GM23248 (cell line): Measurements from ENCODE around the gene SEC14L5. TPM values are rescaled to one million over a fixed set of nuclear protein-coding genes. Genes with fewer than 3 reads are reported as not detected.

Source experiments
- DNase-seq: peaks from one replicate; pipeline ENCODE4 v3.0.0-alpha.2; 2015
- H2AFZ ChIP-seq: fragments of 200-600 bp; sonication (generic); 2 replicates; pipeline ENCODE4 v1.6.1; 2016; ENCODE audit warnings: antibody characterized with exemption
- H3F3A ChIP-seq: fragments of 200-600 bp; sonication (generic); 2 replicates; pipeline ENCODE4 v1.6.1; 2016; ENCODE audit warnings: mild to moderate bottlenecking, antibody characterized with exemption, mixed run types; ENCODE audit not compliant: insufficient read depth
- H3K27ac ChIP-seq: fragments of 200-600 bp; sonication (generic); 2 replicates; pipeline ENCODE4 v1.5.1; 2016; ENCODE audit warnings: mild to moderate bottlenecking
- H3K27me3 ChIP-seq: fragments of 200-600 bp; sonication (generic); replicated peaks from 2 replicates; pipeline ENCODE4 v1.6.1; 2016; ENCODE audit warnings: mild to moderate bottlenecking; ENCODE audit not compliant: insufficient read depth
- H3K36me3 ChIP-seq: fragments of 200-600 bp; sonication (generic); 2 replicates; pipeline ENCODE4 v1.6.1; 2016; ENCODE audit warnings: low read depth, mild to moderate bottlenecking
- H3K4me1 ChIP-seq: fragments of 200-600 bp; sonication (generic); 2 replicates; pipeline ENCODE4 v1.6.1; 2016; ENCODE audit warnings: mild to moderate bottlenecking; ENCODE audit not compliant: insufficient read depth
- H3K4me2 ChIP-seq: fragments of 200-600 bp; sonication (generic); one replicate; pipeline ENCODE4 v1.6.1; 2016; ENCODE audit warnings: mild to moderate bottlenecking; ENCODE audit not compliant: unreplicated experiment
- H3K4me3 ChIP-seq: fragments of 200-600 bp; sonication (generic); 2 replicates; pipeline ENCODE4 v1.5.1; 2016; ENCODE audit warnings: mild to moderate bottlenecking
- H3K79me2 ChIP-seq: fragments of 200-600 bp; sonication (generic); 2 replicates; pipeline ENCODE4 v1.6.1; 2016; ENCODE audit warnings: mild to moderate bottlenecking; ENCODE audit not compliant: insufficient read depth
- H3K9ac ChIP-seq: fragments of 200-600 bp; sonication (generic); 2 replicates; pipeline ENCODE4 v1.6.1; 2016; ENCODE audit warnings: mild to moderate bottlenecking
- H3K9me2 ChIP-seq: fragments of 200-600 bp; sonication (generic); 2 replicates; pipeline ENCODE4 v1.6.1; 2016; ENCODE audit warnings: mixed run types, mild to moderate bottlenecking, moderate library complexity; ENCODE audit not compliant: insufficient read depth
- H3K9me3 ChIP-seq: fragments of 200-600 bp; sonication (generic); one replicate; pipeline ENCODE4 v1.6.1; 2017; ENCODE audit warnings: low read depth
- H4K20me1 ChIP-seq: fragments of 200-600 bp; sonication (generic); 2 replicates; pipeline ENCODE4 v1.6.0; 2016; ENCODE audit not compliant: insufficient read depth
- EZH2 ChIP-seq: fragments of 200-600 bp; sonication (generic); IDR thresholded peaks from 2 replicates; pipeline ENCODE4 v1.6.1; 2018; ENCODE audit warnings: antibody characterized with exemption, mild to moderate bottlenecking; ENCODE audit not compliant: insufficient read depth, poor library complexity, severe bottlenecking
- EZH2phosphoT487 ChIP-seq: fragments of 200-600 bp; sonication (generic); IDR thresholded peaks from 2 replicates; pipeline ENCODE4 v1.6.1; 2018; ENCODE audit warnings: antibody characterized with exemption, moderate library complexity, mild to moderate bottlenecking, low read depth; ENCODE audit not compliant: insufficient read depth
- WGBS, 2 experiments: methylation state at CpG; one replicate each; pipeline ENCODE4 v1.1.6; 2015 to 2017; ENCODE audit warnings: low lambda C conversion rate in 2 of 2, low coverage in 1 of 2; ENCODE audit errors: missing lambda C conversion rate in 2 of 2; 5-methylcytosine and 5-hydroxymethylcytosine counted together
- in situ Hi-C: fragments of 300-500 bp; cut with MboI; formaldehyde crosslinking; loops from 2 replicates; pipeline ENCODE4 v1.15.0; 2020
- polyA plus RNA-seq: library from polyadenylated mRNA; unstranded; fragments of >200 nt; fragmentation: Nextera tagmentation; extraction: Ambion mirVana; gene quantifications from 2 replicates; pipeline ENCODE4 v1.2.1, GENCODE V29; 2016
- total RNA-seq: library from RNA; depleted of rRNA; stranded (reverse); fragments of >200 nt; shearing (Covaris generic); gene quantifications from 2 replicates; pipeline ENCODE4 v1.2.3, GENCODE V29; 2014

Gene SEC14L5
- total and polyA plus RNA-seq, 2 experiments from 2014 or later: not detected

- Histone ChIP-seq H3K9me3 (no peaks in the 10 kb centered on the region), H3K9me2 (no peaks in the 10 kb centered on the region), H3F3A (no peaks in the 10 kb centered on the region), H3K27me3 (no peaks in the 10 kb centered on the region), H3K4me2 (no peak overlapping the region), H3K4me1 (no peaks in the 10 kb centered on the region), H4K20me1 (no peaks in the 10 kb centered on the region), H3K4me3 (no peak overlapping the region), H3K79me2 (no peaks in the 10 kb centered on the region), H3K27ac (no peak overlapping the region), H2AFZ (no peak overlapping the region), H3K36me3 (no peaks in the 10 kb centered on the region), H3K9ac (no peak overlapping the region)
- WGBS, 2 experiments: 68% methylated on average over 16 of the region's 16 CpGs
- no peak for DNase-seq
- in situ Hi-C loops: no loop called here
- TF ChIP-seq EZH2 (no peak), EZH2phosphoT487 (no peak)
These were observed 97.0 kb downstream of the SEC14L5 start for GRCh38 chr16:5054876-5055865.

- H3K36me3 ChIP-seq: no peaks in the 10 kb centered on the region
- peak; percentile 46 for DNase-seq
These were observed 98.2 kb downstream of the SEC14L5 start for GRCh38 chr16:5056352-5056751.

GRCh38 chr16:5058476-5058875, 100.3 kb downstream of the SEC14L5 start:
- H3K36me3 ChIP-seq: no peaks in the 10 kb centered on the region
- no peak overlapping the region for H3K4me3 ChIP-seq
- H4K20me1 ChIP-seq: no peaks in the 10 kb centered on the region
- in situ Hi-C loops: no loop called here
- no peaks in the 10 kb centered on the region for H3F3A ChIP-seq
- H3K27ac ChIP-seq: no peak overlapping the region
- H3K9me3 ChIP-seq: no peaks in the 10 kb centered on the region
- no peak for TF ChIP-seq EZH2phosphoT487
- H3K9ac ChIP-seq: no peak overlapping the region
- 59 to 75% methylated on average over 7 of the region's 7 CpGs for WGBS, 2 experiments
- H3K4me2 ChIP-seq: no peak overlapping the region
- DNase-seq: peak; percentile 22
- no peaks in the 10 kb centered on the region for H3K9me2 ChIP-seq
- H3K27me3 ChIP-seq: no peaks in the 10 kb centered on the region
- no peaks in the 10 kb centered on the region for H3K4me1 ChIP-seq
- H3K79me2 ChIP-seq: no peaks in the 10 kb centered on the region
- no peak overlapping the region for H2AFZ ChIP-seq

More at GRCh38 chr16:5056352-5056751, 98.2 kb downstream of the SEC14L5 start:
- Histone ChIP-seq H3K4me3 (no peak overlapping the region), H3K9me3 (no peaks in the 10 kb centered on the region), H3K79me2 (no peaks in the 10 kb centered on the region), H3K4me2 (no peak overlapping the region), H3K27me3 (no peaks in the 10 kb centered on the region), H3K9me2 (no peaks in the 10 kb centered on the region), H3K4me1 (no peaks in the 10 kb centered on the region), H3K9ac (no peak overlapping the region), H3F3A (no peaks in the 10 kb centered on the region), H2AFZ (no peak overlapping the region), H4K20me1 (no peaks in the 10 kb centered on the region), H3K27ac (no peak overlapping the region)
- 17 to 22% methylated on average over 11 of the region's 11 CpGs for WGBS, 2 experiments
- in situ Hi-C loops: no loop called here
- no peak for TF ChIP-seq EZH2
- no peak for TF ChIP-seq EZH2phosphoT487

- no peak for DNase-seq
- Histone ChIP-seq H3K9me2 (no peaks in the 10 kb centered on the region), H2AFZ (no peak overlapping the region), H3F3A (no peaks in the 10 kb centered on the region), H3K9me3 (no peaks in the 10 kb centered on the region), H3K27me3 (no peaks in the 10 kb centered on the region), H3K4me1 (no peaks in the 10 kb centered on the region), H3K9ac (no peak overlapping the region), H3K36me3 (no peaks in the 10 kb centered on the region), H3K4me2 (no peak overlapping the region), H3K4me3 (no peak overlapping the region), H3K27ac (no peak overlapping the region), H3K79me2 (no peaks in the 10 kb centered on the region), H4K20me1 (no peaks in the 10 kb centered on the region)
- no peak for TF ChIP-seq EZH2
- no peak for TF ChIP-seq EZH2phosphoT487
- in situ Hi-C loops: no loop called here
- 78 to 84% methylated on average over 5 to 6 of the region's 6 CpGs for WGBS, 2 experiments
These were observed 101.4 kb downstream of the SEC14L5 start for GRCh38 chr16:5059386-5060072.
